ENCODE measurements around the gene FAM184A. TPM values are rescaled to one million over a fixed set of nuclear protein-coding genes. Genes with fewer than 3 reads are reported as not detected.

Gene FAM184A
- total RNA-seq, 1 experiment from 2014 or later = 0.97 TPM

DNA sequence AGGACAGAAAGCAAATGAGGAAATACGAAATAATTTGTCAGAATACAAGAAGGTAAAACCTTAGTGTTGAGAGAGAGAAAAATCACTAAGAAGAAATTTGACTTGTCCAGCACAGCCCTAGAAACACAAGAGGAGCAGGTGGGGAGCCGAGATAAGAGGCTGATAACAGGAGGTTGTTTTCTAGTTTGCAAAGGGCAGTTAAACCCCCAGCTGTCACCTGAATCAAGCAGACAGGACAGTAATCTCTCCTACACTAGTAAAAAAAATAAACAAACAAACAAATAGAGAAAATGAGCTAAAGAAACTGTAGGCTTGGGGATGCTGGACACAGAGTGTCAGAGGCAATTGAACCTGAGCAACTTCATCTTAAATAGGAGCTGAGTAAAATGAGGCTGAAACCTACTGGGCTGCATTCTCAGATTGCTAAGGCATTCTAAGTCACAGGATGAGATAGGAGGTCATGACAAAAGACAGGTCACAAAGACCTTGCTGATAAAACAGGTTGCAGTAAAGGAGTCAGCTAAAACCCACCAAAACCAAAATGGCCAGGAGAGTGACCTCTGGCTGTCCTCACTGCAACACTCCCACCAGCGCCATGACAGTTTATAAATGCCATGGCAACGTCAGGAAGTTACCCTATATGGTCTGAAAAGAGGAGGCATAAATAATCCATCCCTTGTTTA lies 40.4 kb downstream of the FAM184A start:
- no peak for DNase-seq (ENCODE audit: low spot score)
- no peak overlapping the region for H3K4me3 ChIP-seq (ENCODE audit: low read depth, low read length, poor library complexity, severe bottlenecking)
- H3K27ac ChIP-seq (ENCODE audit: low read depth, low read length, poor library complexity, severe bottlenecking) = no peak overlapping the region
- BruUV-seq (replicated peaks) = no TSS peak
- ChIA-PET CTCF (no interaction called here), POLR2A (ENCODE audit: low non-redundant PET) (no interaction called here)
- intact Hi-C loops (cut with micrococcal nuclease; ENCODE audit: unreplicated experiment) = no loop called here
- H3K9me3 ChIP-seq (ENCODE audit: low read depth, low read length, poor library complexity, severe bottlenecking) = no peaks in the 10 kb centered on the region
- H3K36me3 ChIP-seq (ENCODE audit: insufficient read depth, low read length, poor library complexity, severe bottlenecking) = no peaks in the 10 kb centered on the region
- TF ChIP-seq, protein P1, sequence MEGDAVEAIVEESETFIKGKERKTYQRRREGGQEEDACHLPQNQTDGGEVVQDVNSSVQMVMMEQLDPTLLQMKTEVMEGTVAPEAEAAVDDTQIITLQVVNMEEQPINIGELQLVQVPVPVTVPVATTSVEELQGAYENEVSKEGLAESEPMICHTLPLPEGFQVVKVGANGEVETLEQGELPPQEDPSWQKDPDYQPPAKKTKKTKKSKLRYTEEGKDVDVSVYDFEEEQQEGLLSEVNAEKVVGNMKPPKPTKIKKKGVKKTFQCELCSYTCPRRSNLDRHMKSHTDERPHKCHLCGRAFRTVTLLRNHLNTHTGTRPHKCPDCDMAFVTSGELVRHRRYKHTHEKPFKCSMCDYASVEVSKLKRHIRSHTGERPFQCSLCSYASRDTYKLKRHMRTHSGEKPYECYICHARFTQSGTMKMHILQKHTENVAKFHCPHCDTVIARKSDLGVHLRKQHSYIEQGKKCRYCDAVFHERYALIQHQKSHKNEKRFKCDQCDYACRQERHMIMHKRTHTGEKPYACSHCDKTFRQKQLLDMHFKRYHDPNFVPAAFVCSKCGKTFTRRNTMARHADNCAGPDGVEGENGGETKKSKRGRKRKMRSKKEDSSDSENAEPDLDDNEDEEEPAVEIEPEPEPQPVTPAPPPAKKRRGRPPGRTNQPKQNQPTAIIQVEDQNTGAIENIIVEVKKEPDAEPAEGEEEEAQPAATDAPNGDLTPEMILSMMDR (conservative IDR thresholded peaks at IDR 0.05; ENCODE audit: low read depth, low read length) = no peak
- TF ChIP-seq EZH2 (IDR thresholded peaks at IDR 0.05; ENCODE audit: borderline replicate concordance, low read depth, low read length, poor library complexity, severe bottlenecking) = no peak
- H3K27me3 ChIP-seq (replicated peaks; ENCODE audit: insufficient read depth, low read depth, low read length, poor library complexity) = no peaks in the 10 kb centered on the region
- H3K4me1 ChIP-seq (ENCODE audit: insufficient read depth, low read length, poor library complexity, severe bottlenecking) = no peaks in the 10 kb centered on the region

DNA sequence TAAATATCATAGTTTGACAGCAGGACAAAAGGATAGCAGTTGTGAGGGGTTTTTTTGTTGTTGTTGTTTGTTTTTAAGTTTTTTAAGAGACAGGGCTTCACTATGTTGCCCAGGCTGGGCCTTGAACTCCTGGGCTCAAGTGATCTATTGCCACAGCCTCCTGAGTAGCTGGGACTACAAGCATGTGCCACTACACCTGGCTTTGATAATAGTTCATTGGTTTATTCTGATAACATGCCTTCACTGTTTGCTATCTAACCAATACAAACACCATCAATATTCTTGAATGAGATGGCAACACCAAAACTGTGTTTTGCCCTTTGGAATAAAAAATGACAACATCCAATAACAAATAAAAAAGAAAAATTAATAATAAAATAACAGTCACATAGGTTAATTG lies 41.2 kb downstream of the FAM184A start:
- BruUV-seq (replicated peaks) = no TSS peak
- POLR2A ChIA-PET (ENCODE audit: low non-redundant PET) = no interaction called here
- TF ChIP-seq EZH2 (IDR thresholded peaks at IDR 0.05; ENCODE audit: borderline replicate concordance, low read depth, low read length, poor library complexity, severe bottlenecking) = no peak

DNA sequence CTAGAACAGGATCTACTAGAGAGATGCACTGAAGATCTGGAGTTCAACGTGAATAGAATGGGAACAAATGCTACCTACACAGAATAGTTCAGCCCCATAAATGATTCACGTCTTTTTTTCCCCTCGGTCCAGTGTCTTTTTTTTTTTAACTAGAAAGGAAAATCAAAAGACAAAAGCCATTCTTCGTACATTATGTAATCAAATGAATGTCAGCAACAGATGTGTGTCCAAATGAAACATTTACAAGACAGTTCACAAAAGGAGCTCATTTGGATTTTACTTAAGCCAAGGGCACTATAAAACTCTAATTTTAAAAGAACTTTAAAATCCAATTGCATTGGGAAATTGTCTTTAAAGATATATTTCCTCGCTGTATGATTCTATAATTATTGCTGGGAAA lies 42.4 kb downstream of the FAM184A start:
- CTCF ChIA-PET = no interaction called here
- TF ChIP-seq, protein P1 (conservative IDR thresholded peaks at IDR 0.05; ENCODE audit: low read depth, low read length) = no peak
- no peak for TF ChIP-seq EZH2 (IDR thresholded peaks at IDR 0.05; ENCODE audit: borderline replicate concordance, low read depth, low read length, poor library complexity, severe bottlenecking)
- Histone ChIP-seq H3K9me3 (ENCODE audit: low read depth, low read length, poor library complexity, severe bottlenecking) (no peaks in the 10 kb centered on the region), H3K4me3 (ENCODE audit: low read depth, low read length, poor library complexity, severe bottlenecking) (no peak overlapping the region), H3K27me3 (replicated peaks; ENCODE audit: insufficient read depth, low read depth, low read length, poor library complexity) (no peaks in the 10 kb centered on the region), H3K36me3 (ENCODE audit: insufficient read depth, low read length, poor library complexity, severe bottlenecking) (no peaks in the 10 kb centered on the region), H3K4me1 (ENCODE audit: insufficient read depth, low read length, poor library complexity, severe bottlenecking) (no peaks in the 10 kb centered on the region), H3K27ac (ENCODE audit: low read depth, low read length, poor library complexity, severe bottlenecking) (no peak overlapping the region)
- DNase-seq (ENCODE audit: low spot score) = no peak
- no TSS peak for BruUV-seq (replicated peaks)
- POLR2A ChIA-PET (ENCODE audit: low non-redundant PET) = no interaction called here
- intact Hi-C loops (cut with micrococcal nuclease; ENCODE audit: unreplicated experiment) = no loop called here

More for the DNA sequence above, 41.2 kb downstream of the FAM184A start:
- Histone ChIP-seq H3K9me3 (ENCODE audit: low read depth, low read length, poor library complexity, severe bottlenecking) (no peaks in the 10 kb centered on the region), H3K27ac (ENCODE audit: low read depth, low read length, poor library complexity, severe bottlenecking) (no peak overlapping the region), H3K36me3 (ENCODE audit: insufficient read depth, low read length, poor library complexity, severe bottlenecking) (no peaks in the 10 kb centered on the region), H3K27me3 (replicated peaks; ENCODE audit: insufficient read depth, low read depth, low read length, poor library complexity) (no peaks in the 10 kb centered on the region), H3K4me3 (ENCODE audit: low read depth, low read length, poor library complexity, severe bottlenecking) (no peak overlapping the region), H3K4me1 (ENCODE audit: insufficient read depth, low read length, poor library complexity, severe bottlenecking) (no peaks in the 10 kb centered on the region)
- DNase-seq (ENCODE audit: low spot score) = no peak
- CTCF ChIA-PET = no interaction called here
- intact Hi-C loops (cut with micrococcal nuclease; ENCODE audit: unreplicated experiment) = no loop called here

DNA sequence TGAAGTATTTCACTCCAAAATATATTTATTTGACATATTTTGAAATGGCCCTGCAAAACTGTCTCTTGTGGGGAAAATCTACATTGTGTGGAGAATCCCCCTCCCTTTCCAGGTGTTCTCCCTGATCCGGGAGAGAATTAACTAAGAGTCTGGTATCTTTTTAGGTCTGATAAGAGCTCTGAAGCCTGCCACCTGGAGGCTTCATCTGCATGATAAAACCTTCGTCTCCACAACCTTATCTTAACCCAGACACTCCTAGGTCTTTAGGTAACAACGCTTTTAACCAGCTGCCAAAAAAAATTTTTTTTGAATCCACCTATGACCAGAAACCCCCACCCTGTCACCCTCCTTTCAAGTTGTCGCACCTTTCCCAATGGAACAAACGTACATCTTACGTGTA lies 43.0 kb downstream of the FAM184A start:
- H3K9me3 ChIP-seq (ENCODE audit: low read depth, low read length, poor library complexity, severe bottlenecking) = no peaks in the 10 kb centered on the region
- H3K27me3 ChIP-seq (replicated peaks; ENCODE audit: insufficient read depth, low read depth, low read length, poor library complexity) = no peaks in the 10 kb centered on the region
- no peak overlapping the region for H3K4me3 ChIP-seq (ENCODE audit: low read depth, low read length, poor library complexity, severe bottlenecking)
- ChIA-PET CTCF (no interaction called here), POLR2A (ENCODE audit: low non-redundant PET) (no interaction called here)
- TF ChIP-seq EZH2 (IDR thresholded peaks at IDR 0.05; ENCODE audit: borderline replicate concordance, low read depth, low read length, poor library complexity, severe bottlenecking) = no peak
- TF ChIP-seq, protein P1 (conservative IDR thresholded peaks at IDR 0.05; ENCODE audit: low read depth, low read length) = no peak
- intact Hi-C loops (cut with micrococcal nuclease; ENCODE audit: unreplicated experiment) = no loop called here
- H3K27ac ChIP-seq (ENCODE audit: low read depth, low read length, poor library complexity, severe bottlenecking) = no peak overlapping the region
- no peaks in the 10 kb centered on the region for H3K36me3 ChIP-seq (ENCODE audit: insufficient read depth, low read length, poor library complexity, severe bottlenecking)
- no peaks in the 10 kb centered on the region for H3K4me1 ChIP-seq (ENCODE audit: insufficient read depth, low read length, poor library complexity, severe bottlenecking)
- no TSS peak for BruUV-seq (replicated peaks)
- no peak for DNase-seq (ENCODE audit: low spot score)
